Activated CD4-positive, alpha-beta memory T cell treated with anti-CD3 and anti-CD28 coated beads for 36 hours (primary cell): ENCODE results near the gene FLT3. TPM values are rescaled to one million over a fixed set of nuclear protein-coding genes. Genes with fewer than 3 reads are reported as not detected.
"Not testable (repeated sequence)": the region's sequence is repeated elsewhere in the genome, so short reads cannot be mapped to it uniquely, and the experiment has no call there.

ENCODE experiments used
- CTCF ChIA-PET: fragments of 350-600 bp; sonication (Branson Sonifier 250); formaldehyde crosslinking; loops from one replicate; lab custom pipeline; 2021; ENCODE audit warnings: antibody characterized with exemption, inconsistent platforms; lab: Charles Lee
- POLR2A ChIA-PET: fragments of 350-600 bp; sonication (Branson Sonifier 250); formaldehyde crosslinking; loops from one replicate; lab custom pipeline; 2021; ENCODE audit warnings: antibody characterized with exemption; lab: Charles Lee
- DNase-seq: peaks from one replicate; pipeline ENCODE4 v3.0.0-alpha.2; 2020
- H3K27ac Mint-ChIP-seq: one replicate; pipeline ENCODE4 v1.8.0; 2021; ENCODE audit warnings: mixed read lengths
- H3K27me3 Mint-ChIP-seq: one replicate; pipeline ENCODE4 v1.8.0; 2021; ENCODE audit warnings: mixed read lengths
- H3K36me3 Mint-ChIP-seq: one replicate; pipeline ENCODE4 v1.8.0; 2021; ENCODE audit warnings: mixed read lengths
- H3K4me1 Mint-ChIP-seq: one replicate; pipeline ENCODE4 v1.8.0; 2021; ENCODE audit warnings: low read depth, mixed read lengths
- H3K4me3 Mint-ChIP-seq: one replicate; pipeline ENCODE4 v1.8.0; 2021; ENCODE audit warnings: mild to moderate bottlenecking, mixed read lengths
- H3K9me3 Mint-ChIP-seq: one replicate; pipeline ENCODE4 v1.8.0; 2021; ENCODE audit warnings: mixed read lengths
- intact Hi-C: fragments of 100-400 bp; cut with micrococcal nuclease; formaldehyde crosslinking; loops from one replicate; pipeline ENCODE4 v1.15.1; 2023
- total RNA-seq, 2 experiments: library from RNA; stranded (reverse); gene quantifications; one replicate each; pipeline ENCODE4 v1.2.3, GENCODE V29; 2021

Gene FLT3
- not detected for total RNA-seq

DNA sequence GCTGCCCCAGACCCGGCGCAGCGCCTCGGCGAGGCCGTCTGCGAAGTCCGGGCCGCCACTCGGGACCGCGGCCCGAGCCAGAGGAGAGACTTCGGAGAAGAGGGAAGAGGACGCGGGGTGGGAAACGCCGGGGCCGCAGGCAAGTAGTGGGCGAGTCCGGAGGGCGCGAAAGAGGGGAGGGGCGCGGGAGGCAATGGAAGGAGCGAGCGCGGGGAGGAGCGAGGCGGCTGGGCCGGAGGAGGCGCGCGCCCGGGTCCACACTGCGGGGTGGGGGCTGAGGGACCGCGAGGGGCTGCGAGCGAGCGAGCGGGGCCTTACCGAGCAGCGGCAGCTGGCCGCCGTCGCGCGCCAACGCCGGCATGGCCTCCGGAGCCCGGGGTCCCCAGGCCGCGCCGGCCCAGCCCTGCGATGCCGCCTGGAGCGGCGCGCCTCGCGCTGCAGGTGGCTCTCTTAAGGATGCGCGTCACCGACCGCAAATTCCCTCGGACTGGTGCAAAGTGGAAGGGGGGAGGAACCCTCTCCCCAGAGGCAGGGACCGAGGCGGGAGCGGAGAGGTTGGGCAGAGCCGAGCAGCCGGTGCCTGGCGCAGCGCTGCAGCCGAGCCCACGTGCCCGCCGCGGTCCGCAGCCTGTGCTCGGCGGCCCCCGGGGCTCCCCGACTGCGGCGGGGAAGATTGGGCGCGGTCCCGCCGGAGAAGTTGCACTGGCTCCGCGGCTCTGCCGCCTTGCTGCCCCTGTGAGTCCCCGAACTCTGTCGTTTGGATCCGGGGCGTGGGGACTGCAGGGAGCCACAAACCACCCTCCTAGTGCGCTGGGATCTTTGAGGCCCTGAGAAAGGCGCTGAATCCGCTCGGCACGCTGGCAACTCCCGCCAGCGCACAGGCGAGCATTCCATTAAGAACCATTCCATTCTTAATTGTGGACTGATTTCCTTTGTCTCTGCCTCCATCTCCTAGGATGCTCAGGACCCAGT, at the start of gene FLT3:
TSS of gene FLT3 (minus strand) at position 427 of the 972 bp plus-strand sequence. CDS start at position 361, 66 bp downstream.
- Mint-ChIP-seq H3K27ac (no peak within 1 kb of the TSS), H3K4me1 (peaks cover 9% of the 10 kb centered on the region), H3K4me3 (peak within 1 kb of the TSS; percentile 37), H3K36me3 (no peaks in the 10 kb centered on the region), H3K27me3 (peaks cover 49% of the 10 kb centered on the region), H3K9me3 (no peaks in the 10 kb centered on the region)
- POLR2A ChIA-PET, result no interaction called here
- peak; percentile 54 for DNase-seq
- CTCF ChIA-PET, result interaction anchor here (0.6 kb wide), 1 partner anchor 10 kb away, joined by 3 read pairs; no protein-coding TSS in a partner anchor
- intact Hi-C loops, result no loop called here

DNA sequence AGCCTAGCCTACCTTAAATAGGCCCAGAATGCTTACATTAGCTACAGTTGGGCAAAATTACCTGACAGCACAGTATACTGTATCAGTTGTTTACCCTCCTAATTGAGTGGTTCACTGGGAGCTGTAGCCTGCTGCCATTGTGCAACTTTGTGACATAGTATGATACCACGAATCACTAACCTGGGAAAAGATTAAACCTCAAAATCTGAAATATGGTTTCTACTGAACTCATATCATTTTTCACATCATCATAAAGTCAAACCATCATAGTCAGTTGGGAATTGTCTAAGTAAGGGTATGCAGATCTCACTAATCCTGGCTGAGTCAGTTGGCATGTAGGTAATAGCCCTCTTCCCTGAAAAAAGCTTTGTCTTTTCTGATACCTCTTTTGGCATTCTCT, 47.1 kb upstream of the FLT3 start:
- Mint-ChIP-seq H3K36me3 (peaks cover 4% of the 10 kb centered on the region), H3K9me3 (no peaks in the 10 kb centered on the region), H3K4me1 (peaks cover 54% of the 10 kb centered on the region), H3K27ac (peak overlapping the region; percentile 13), H3K4me3 (no peak overlapping the region), H3K27me3 (no peaks in the 10 kb centered on the region)
- CTCF ChIA-PET, result no interaction called here
- intact Hi-C loops, result no loop called here
- DNase-seq, result peak; percentile 22
- POLR2A ChIA-PET, result interaction anchor here (0.6 to 1.4 kb wide), 4 partner anchors 9 to 76 kb away, joined by 3 to 4 read pairs (median 3); partner anchors contain the start of gene PAN3

- peaks cover 65% of the 10 kb centered on the region for H3K4me1 Mint-ChIP-seq
These were observed 44.7 kb upstream of the FLT3 start for GRCh38 chr13:28145049-28145448.

GRCh38 chr13:28141542-28141941, 41.2 kb upstream of the FLT3 start:
- intact Hi-C loops, DNase-seq, H3K4me3 Mint-ChIP-seq, H3K27me3 Mint-ChIP-seq, H3K36me3 Mint-ChIP-seq, H3K27ac Mint-ChIP-seq, H3K9me3 Mint-ChIP-seq, POLR2A ChIA-PET: not testable (repeated sequence)
- CTCF ChIA-PET, result interaction anchor here (0.7 kb wide), 1 partner anchor 680 kb away, joined by 4 read pairs; no protein-coding TSS in a partner anchor
- peaks cover 55% of the 10 kb centered on the region for H3K4me1 Mint-ChIP-seq

More at GRCh38 chr13:28145049-28145448, 44.7 kb upstream of the FLT3 start:
- no peak overlapping the region for H3K27ac Mint-ChIP-seq
- H3K27me3 Mint-ChIP-seq, result no peaks in the 10 kb centered on the region
- CTCF ChIA-PET, result no interaction called here
- intact Hi-C loops, result no loop called here
- no peak for DNase-seq
- no peak overlapping the region for H3K4me3 Mint-ChIP-seq
- POLR2A ChIA-PET, result no interaction called here
- no peaks in the 10 kb centered on the region for H3K9me3 Mint-ChIP-seq
- peaks cover 4% of the 10 kb centered on the region for H3K36me3 Mint-ChIP-seq

DNA sequence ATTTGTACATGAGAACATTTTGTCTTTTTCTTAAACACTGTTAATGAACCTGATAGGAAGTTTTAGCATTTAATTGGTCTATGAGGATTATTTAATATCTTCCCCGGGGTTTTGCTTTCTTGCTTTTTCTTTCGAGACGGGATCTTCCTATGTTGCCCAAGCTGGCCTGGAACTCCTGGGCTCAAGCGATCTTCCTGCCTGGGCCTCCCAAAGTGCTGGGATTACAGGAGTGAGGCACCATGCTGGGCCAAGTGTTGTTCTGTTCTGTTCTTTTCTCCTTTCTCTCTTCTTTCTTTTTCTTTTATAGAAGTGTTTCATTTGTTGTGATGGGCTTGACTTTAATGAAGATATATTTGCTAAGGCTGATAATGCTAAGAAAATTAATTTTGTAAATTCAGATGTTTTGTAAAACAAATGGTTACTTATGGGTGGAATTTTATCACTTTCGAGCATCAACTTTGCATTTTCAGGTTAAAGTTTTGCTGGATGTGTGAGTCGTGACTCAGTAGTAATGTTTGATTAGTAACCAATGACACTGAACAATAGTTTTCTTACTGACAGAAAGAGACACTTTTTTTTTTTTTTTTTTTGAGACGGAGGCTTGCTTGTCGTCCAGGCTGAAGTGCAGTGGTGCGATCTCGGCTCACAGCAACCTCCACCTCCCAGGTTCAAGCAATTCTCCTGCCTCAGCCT, 40.2 kb upstream of the FLT3 start:
- POLR2A ChIA-PET, result no interaction called here
- intact Hi-C loops, result no loop called here
- peak overlapping the region; percentile 98 for H3K27ac Mint-ChIP-seq
- no peaks in the 10 kb centered on the region for H3K27me3 Mint-ChIP-seq
- no peaks in the 10 kb centered on the region for H3K9me3 Mint-ChIP-seq
- H3K4me1 Mint-ChIP-seq, result peaks cover 53% of the 10 kb centered on the region
- H3K4me3 Mint-ChIP-seq, result peak overlapping the region; percentile 91
- DNase-seq, result no peak
- CTCF ChIA-PET, result interaction anchor here (0.7 kb wide), 1 partner anchor 681 kb away, joined by 4 read pairs; no protein-coding TSS in a partner anchor
- peaks cover 4% of the 10 kb centered on the region for H3K36me3 Mint-ChIP-seq

- peak; percentile 93 for DNase-seq
- H3K27me3 Mint-ChIP-seq, result no peaks in the 10 kb centered on the region
- peak overlapping the region; percentile 98 for H3K27ac Mint-ChIP-seq
- no peaks in the 10 kb centered on the region for H3K9me3 Mint-ChIP-seq
- H3K4me1 Mint-ChIP-seq, result peaks cover 46% of the 10 kb centered on the region
- ChIA-PET POLR2A (interaction anchor here (1.2 kb wide), 1 partner anchor 9 kb away, joined by 4 read pairs; no protein-coding TSS in a partner anchor), CTCF (no interaction called here)
- intact Hi-C loops, result loop anchor here (1.0 to 5.0 kb wide), 12 partner anchors 16 to 1887 kb away; partner anchors contain the start of genes CDK8, MTIF3, POLR1D and POMP
- H3K4me3 Mint-ChIP-seq, result peak overlapping the region; percentile 91
- peaks cover 3% of the 10 kb centered on the region for H3K36me3 Mint-ChIP-seq
These were observed 38.5 kb upstream of the FLT3 start for GRCh38 chr13:28138756-28139470.

DNA sequence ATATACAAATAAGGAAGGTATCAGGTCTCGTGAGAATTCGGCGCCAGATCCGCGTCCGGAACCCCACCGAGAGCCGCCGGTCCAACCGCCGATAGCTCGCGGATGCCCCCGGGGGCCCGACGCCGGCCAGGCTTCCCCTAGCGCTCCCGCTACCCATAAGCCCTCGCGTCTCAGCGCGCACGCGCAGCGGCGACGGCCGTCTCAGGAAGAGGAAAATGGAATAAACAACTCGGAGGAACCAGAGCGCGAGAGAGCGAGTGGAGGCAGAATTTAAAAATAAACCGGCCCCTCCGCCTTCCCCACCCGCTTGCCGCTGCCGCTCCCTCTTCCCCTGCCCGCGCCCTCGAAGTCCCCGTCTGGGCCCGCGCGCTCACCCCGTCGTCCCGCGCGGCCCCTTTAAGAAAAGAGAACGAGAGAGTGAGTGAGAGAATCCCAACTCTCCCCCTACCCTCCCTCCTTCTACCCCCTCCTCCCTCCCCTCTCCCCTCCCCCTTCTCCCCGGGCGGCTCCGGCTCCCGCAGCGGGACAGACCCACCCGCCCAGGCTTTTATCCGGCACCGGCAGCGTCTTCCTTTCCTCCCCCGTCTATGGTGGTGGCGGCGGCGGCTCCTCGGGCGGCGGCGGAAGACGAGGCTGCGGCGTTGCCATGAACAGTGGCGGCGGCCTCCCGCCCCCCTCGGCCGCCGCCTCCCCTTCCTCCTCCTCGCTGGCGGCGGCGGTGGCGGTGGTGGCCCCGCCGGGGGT, 37.8 kb upstream of the FLT3 start, which contains the start of gene PAN3:
TSS of gene PAN3 (plus strand) at position 534 of the 744 bp plus-strand sequence. CDS start at position 647, 113 bp downstream.
- CTCF ChIA-PET, result no interaction called here
- DNase-seq, result peak; percentile 94
- Mint-ChIP-seq H3K36me3 (peaks cover 3% of the 10 kb centered on the region), H3K27ac (peak within 1 kb of the TSS; percentile 98), H3K4me3 (peak within 1 kb of the TSS; percentile 91), H3K9me3 (no peaks in the 10 kb centered on the region), H3K27me3 (no peaks in the 10 kb centered on the region), H3K4me1 (peaks cover 41% of the 10 kb centered on the region)
- intact Hi-C loops, result loop anchor here (1.0 to 5.0 kb wide), 9 partner anchors 15 to 1886 kb away; partner anchors contain the start of genes CDK8, MTIF3, POLR1D and POMP
- POLR2A ChIA-PET, result interaction anchor here (1.2 kb wide), 1 partner anchor 10 kb away, joined by 4 read pairs; no protein-coding TSS in a partner anchor

DNA sequence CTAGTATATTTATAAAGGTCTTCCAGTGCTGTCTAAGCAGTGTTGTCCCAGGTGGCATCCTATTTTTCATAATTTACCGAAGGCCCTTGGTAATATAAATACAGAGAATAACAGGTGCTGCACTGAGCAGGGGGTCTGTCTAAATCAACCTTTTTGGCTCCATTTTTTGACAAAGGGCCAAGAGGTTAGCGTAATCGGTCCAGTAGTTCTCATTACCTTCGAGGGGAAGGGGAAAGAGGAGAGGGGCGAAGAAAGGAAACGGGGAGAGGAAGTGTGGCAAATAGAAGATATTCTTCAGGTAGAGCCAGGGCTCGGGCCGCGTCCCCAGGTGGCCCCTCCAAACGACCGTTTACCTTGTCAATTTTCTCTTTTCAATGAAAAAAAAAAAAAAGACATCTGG, 37.2 kb upstream of the FLT3 start:
- Mint-ChIP-seq H3K27me3 (no peaks in the 10 kb centered on the region), H3K4me3 (peak overlapping the region; percentile 91), H3K9me3 (no peaks in the 10 kb centered on the region), H3K36me3 (peaks cover 3% of the 10 kb centered on the region), H3K27ac (peak overlapping the region; percentile 98), H3K4me1 (peaks cover 36% of the 10 kb centered on the region)
- DNase-seq, result no peak
- CTCF ChIA-PET, result interaction anchor here (0.6 kb wide), 1 partner anchor 11 kb away, joined by 3 read pairs; no protein-coding TSS in a partner anchor
- POLR2A ChIA-PET, result no interaction called here
- intact Hi-C loops, result loop anchor here (5.0 kb wide), 3 partner anchors 90 to 1885 kb away; partner anchors contain the start of genes CDK8 and RPL21

GRCh38 chr13:28136916-28137315, 36.5 kb upstream of the FLT3 start:
- no peaks in the 10 kb centered on the region for H3K9me3 Mint-ChIP-seq
- H3K27ac Mint-ChIP-seq, result peak overlapping the region; percentile 98
- H3K27me3 Mint-ChIP-seq, result no peaks in the 10 kb centered on the region
- ChIA-PET CTCF (interaction anchor here (0.6 kb wide), 1 partner anchor 12 kb away, joined by 3 read pairs; no protein-coding TSS in a partner anchor), POLR2A (no interaction called here)
- DNase-seq, result no peak
- H3K36me3 Mint-ChIP-seq, result peaks cover 3% of the 10 kb centered on the region
- H3K4me1 Mint-ChIP-seq, result peaks cover 29% of the 10 kb centered on the region
- intact Hi-C loops, result loop anchor here (5.0 kb wide), 3 partner anchors 90 to 1885 kb away; partner anchors contain the start of genes CDK8 and RPL21
- peak overlapping the region; percentile 91 for H3K4me3 Mint-ChIP-seq

DNA sequence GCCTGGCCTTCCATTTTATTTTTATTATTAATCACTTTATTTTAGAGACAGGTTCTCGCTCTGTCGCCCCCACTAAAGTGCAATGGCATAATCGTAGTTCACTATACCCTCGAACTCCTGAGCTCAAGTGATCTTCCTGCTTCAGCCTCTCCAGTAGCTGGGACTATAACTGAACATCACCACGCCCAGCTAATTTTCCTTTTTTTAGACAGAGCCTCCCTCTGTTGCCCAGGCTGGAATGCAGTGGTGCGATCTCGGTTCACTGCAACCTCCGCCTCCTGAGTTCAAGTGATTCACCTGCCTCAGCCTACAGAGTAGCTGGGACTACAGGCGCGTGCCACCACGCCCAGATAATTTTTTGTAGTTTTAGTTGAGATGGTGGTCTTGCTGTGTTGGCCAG, 31.3 kb upstream of the FLT3 start:
- intact Hi-C loops, result no loop called here
- Mint-ChIP-seq H3K27me3 (no peaks in the 10 kb centered on the region), H3K36me3 (no peaks in the 10 kb centered on the region), H3K4me1 (peaks cover under 1% of the 10 kb centered on the region), H3K27ac (no peak overlapping the region), H3K9me3 (no peaks in the 10 kb centered on the region), H3K4me3 (no peak overlapping the region)
- CTCF ChIA-PET, result no interaction called here
- DNase-seq, result no peak
- POLR2A ChIA-PET, result no interaction called here
